Fibroblast of peridontal ligament (primary cell): ENCODE measurements around the gene C4orf46.
"Not testable (repeated sequence)": the region's sequence is repeated elsewhere in the genome, so short reads cannot be mapped to it uniquely, and the experiment has no call there.

Experiments
- DNase-seq: peaks from one replicate; pipeline ENCODE4 v3.0.0-alpha.2; 2010; ENCODE audit errors: extremely low read depth

The C4orf46 gene

GRCh38 chr4:158671665-158671914 is at the start of gene C4orf46:
C4orf46 (minus strand) TSS chr4:158671887; CDS start chr4:158671801, 86 bp downstream.
- no peak for DNase-seq

GRCh38 chr4:158715802-158716201 is 44.1 kb upstream of the C4orf46 start:
- DNase-seq: no peak

GRCh38 chr4:158714937-158715336 is 43.2 kb upstream of the C4orf46 start:
- DNase-seq: no peak

- DNase-seq: not testable (repeated sequence)
These were observed 40.9 kb upstream of the C4orf46 start for GRCh38 chr4:158712622-158713021.

- peak; percentile 40 for DNase-seq
These were observed 39.1 kb upstream of the C4orf46 start for GRCh38 chr4:158710814-158711213.

- DNase-seq: no peak
These were observed 32.6 kb upstream of the C4orf46 start for GRCh38 chr4:158704274-158704673.

- no peak for DNase-seq
These were observed 17.1 kb upstream of the C4orf46 start for GRCh38 chr4:158688813-158689212.

- no peak for DNase-seq
These were observed 10.4 kb upstream of the C4orf46 start for GRCh38 chr4:158682066-158682465.

- DNase-seq: no peak
These were observed 9.9 kb upstream of the C4orf46 start for GRCh38 chr4:158681629-158682028.

GRCh38 chr4:158678767-158679166 is 7.1 kb upstream of the C4orf46 start:
- DNase-seq: no peak

GRCh38 chr4:158676076-158676475 is 4.4 kb upstream of the C4orf46 start:
- DNase-seq: no peak

GRCh38 chr4:158673633-158674032 is 1.9 kb upstream of the C4orf46 start:
- DNase-seq: no peak

- peak; percentile 99 for DNase-seq
These were observed 474 bp upstream of the C4orf46 start, which contains the start of gene ETFDH for GRCh38 chr4:158671915-158672806. ETFDH (plus strand) TSS chr4:158672296; CDS start chr4:158672457, 161 bp downstream.

- DNase-seq: peak; percentile 91
These were observed 567 bp downstream of the C4orf46 start for GRCh38 chr4:158670975-158671664.

- no peak for DNase-seq
These were observed 2.4 kb downstream of the C4orf46 start for GRCh38 chr4:158669310-158669709.

GRCh38 chr4:158667651-158668198 is 4.0 kb downstream of the C4orf46 start:
- DNase-seq: peak; percentile 47

GRCh38 chr4:158666892-158667291 is 4.8 kb downstream of the C4orf46 start:
- no peak for DNase-seq

- no peak for DNase-seq
These were observed 6.9 kb downstream of the C4orf46 start for GRCh38 chr4:158664806-158665205.

- not testable (repeated sequence) for DNase-seq
These were observed 7.7 kb downstream of the C4orf46 start for GRCh38 chr4:158663707-158664625.

GRCh38 chr4:158663255-158663654 is 8.4 kb downstream of the C4orf46 start:
- DNase-seq: not testable (repeated sequence)

- no peak for DNase-seq
These were observed 14.4 kb downstream of the C4orf46 start for GRCh38 chr4:158657291-158657690.

GRCh38 chr4:158656439-158656838 is 15.2 kb downstream of the C4orf46 start:
- DNase-seq: no peak
